Adipose tissue (tissue), 3 donors: ENCODE results near the gene ANAPC2. TPM values are rescaled to one million over a fixed set of nuclear protein-coding genes. Genes with fewer than 3 reads are reported as not detected.

Experiments
- H3K27ac ChIP-seq: one replicate; pipeline ENCODE4 v1.5.1; 2013; ENCODE audit warnings: low read depth, low read length
- WGBS, 3 donors: extraction: QIAGEN DNeasy Blood & Tissue Kit; methylation state at CpG; one replicate each; pipeline ENCODE4 v1.1.7; 2013; 5-methylcytosine and 5-hydroxymethylcytosine counted together
- polyA plus RNA-seq, 3 donors: library from polyadenylated mRNA; stranded (reverse); fragments of 200-250 nt; gene quantifications; one replicate each; pipeline ENCODE4 v1.2.3, GENCODE V29; 2013
- donor health status: healthy with polysubstance abuse.
- donor health status: Bipolar disorder and iron deficiency.
- donor health status: healthy.

Gene ANAPC2
- polyA plus RNA-seq, 3 donors, result 27.5 to 39.9 (median 38.6) TPM

GRCh38 chr9:137217276-137218211 is 29.2 kb upstream of the ANAPC2 start:
- H3K27ac ChIP-seq, result no peak overlapping the region
- WGBS, 3 donors, result 48 to 56% (median 54%) methylated on average over 36 of the region's 36 CpGs

GRCh38 chr9:137216188-137216965 is 28.0 kb upstream of the ANAPC2 start:
- 91 to 95% (median 92%) methylated on average over 25 to 30 of the region's 30 CpGs for WGBS, 3 donors

GRCh38 chr9:137215196-137215986 is 27.0 kb upstream of the ANAPC2 start:
- no peak overlapping the region for H3K27ac ChIP-seq
- WGBS, 3 donors, result 93 to 96% (median 93%) methylated on average over 21 to 22 of the region's 22 CpGs

More at GRCh38 chr9:137216188-137216965, 28.0 kb upstream of the ANAPC2 start:
- H3K27ac ChIP-seq, result no peak overlapping the region

GRCh38 chr9:137214620-137215019 is 26.3 kb upstream of the ANAPC2 start:
- no peak overlapping the region for H3K27ac ChIP-seq
- WGBS, 3 donors, result 93 to 95% (median 94%) methylated on average over 17 to 19 of the region's 19 CpGs

GRCh38 chr9:137213160-137214060 is 25.1 kb upstream of the ANAPC2 start:
- H3K27ac ChIP-seq, result no peak overlapping the region
- WGBS, 3 donors, result 85 to 89% (median 88%) methylated on average over 42 to 49 of the region's 49 CpGs

- WGBS, 3 donors, result 85 to 86% (median 86%) methylated on average over 21 of the region's 21 CpGs
- H3K27ac ChIP-seq, result no peak overlapping the region
These were observed 24.2 kb upstream of the ANAPC2 start for GRCh38 chr9:137212520-137212919.

- no peak overlapping the region for H3K27ac ChIP-seq
- WGBS, 3 donors, result 77 to 84% (median 83%) methylated on average over 13 of the region's 13 CpGs
These were observed 23.2 kb upstream of the ANAPC2 start for GRCh38 chr9:137211532-137211931.

- WGBS, 3 donors, result 43 to 86% (median 81%) methylated on average over 7 of the region's 7 CpGs
- H3K27ac ChIP-seq, result no peak overlapping the region
These were observed 18.2 kb upstream of the ANAPC2 start for GRCh38 chr9:137206602-137207001.

- WGBS, 3 donors, result 0 to 1% (median 0%) methylated on average over 77 to 98 of the region's 98 CpGs
- H3K27ac ChIP-seq, result no peak within 1 kb of the TSS
These were observed 17.0 kb upstream of the ANAPC2 start, which contains the start of the genes NDOR1 and TMEM203 for GRCh38 chr9:137205126-137206069. TSS of gene NDOR1 (plus strand) at chr9:137205700. CDS start at chr9:137205778, 78 bp downstream. TSS of gene TMEM203 (minus strand) at chr9:137205648. CDS start at chr9:137205414, 234 bp downstream.

GRCh38 chr9:137204731-137205125 is 16.4 kb upstream of the ANAPC2 start:
- no peak overlapping the region for H3K27ac ChIP-seq
- 7 to 16% (median 14%) methylated on average over 21 of the region's 21 CpGs for WGBS, 3 donors

- H3K27ac ChIP-seq, result no peak overlapping the region
- 77 to 79% (median 78%) methylated on average over 8 of the region's 8 CpGs for WGBS, 3 donors
These were observed 14.6 kb upstream of the ANAPC2 start for GRCh38 chr9:137202966-137203365.

- no peak overlapping the region for H3K27ac ChIP-seq
- 15 to 23% (median 17%) methylated on average over 23 of the region's 23 CpGs for WGBS, 3 donors
These were observed 13.0 kb upstream of the ANAPC2 start for GRCh38 chr9:137201205-137201868.

GRCh38 chr9:137200311-137201204 is 12.2 kb upstream of the ANAPC2 start, which contains the start of gene TPRN:
TSS of gene TPRN (minus strand) at chr9:137200741. CDS start at chr9:137200711, 30 bp downstream.
- H3K27ac ChIP-seq, result no peak within 1 kb of the TSS
- 0 to 1% (median 0%) methylated on average over 68 to 114 of the region's 118 CpGs for WGBS, 3 donors

GRCh38 chr9:137199411-137200121 is 11.2 kb upstream of the ANAPC2 start:
- 8 to 17% (median 10%) methylated on average over 33 to 51 of the region's 51 CpGs for WGBS, 3 donors
- no peak overlapping the region for H3K27ac ChIP-seq
